Karpas-422 (cell line): ENCODE measurements around the gene COPS3. TPM values are rescaled to one million over a fixed set of nuclear protein-coding genes. Genes with fewer than 3 reads are reported as not detected.

Experiments used
- DNase-seq: peaks from one replicate; pipeline ENCODE4 v3.0.0-alpha.2; 2015
- H2AFZ ChIP-seq: fragments of 200-600 bp; sonication (generic); 2 replicates; pipeline ENCODE4 v1.6.1; 2014; ENCODE audit warnings: antibody characterized with exemption, low read length, mixed read lengths
- H3K27ac ChIP-seq: fragments of 200-600 bp; sonication (generic); 2 replicates; pipeline ENCODE4 v1.5.1; 2014; ENCODE audit warnings: mild to moderate bottlenecking, low read length, moderate library complexity
- H3K27me3 ChIP-seq: fragments of 200-600 bp; sonication (generic); 2 replicates; pipeline ENCODE4 v1.6.1; 2014; ENCODE audit warnings: low read length, mixed read lengths
- H3K36me3 ChIP-seq: fragments of 200-600 bp; sonication (generic); 2 replicates; pipeline ENCODE4 v1.6.1; 2014; ENCODE audit warnings: low read length, mixed read lengths; ENCODE audit not compliant: insufficient read depth
- H3K4me1 ChIP-seq: fragments of 200-600 bp; sonication (generic); 2 replicates; pipeline ENCODE4 v1.6.1; 2014; ENCODE audit warnings: mild to moderate bottlenecking, low read length, mixed read lengths
- H3K4me2 ChIP-seq: fragments of 200-600 bp; sonication (generic); 2 replicates; pipeline ENCODE4 v1.6.1; 2014; ENCODE audit warnings: low read length, low read depth, mild to moderate bottlenecking; ENCODE audit not compliant: poor library complexity, severe bottlenecking
- H3K4me3 ChIP-seq: fragments of 200-600 bp; sonication (generic); 2 replicates; pipeline ENCODE4 v1.5.1; 2014; ENCODE audit warnings: mild to moderate bottlenecking, antibody characterized with exemption, low read length, mixed read lengths
- H3K79me2 ChIP-seq: fragments of 200-600 bp; sonication (generic); 2 replicates; pipeline ENCODE4 v1.6.1; 2014; ENCODE audit warnings: mild to moderate bottlenecking, low read length, mixed read lengths
- H3K9ac ChIP-seq: fragments of 200-600 bp; sonication (generic); 2 replicates; pipeline ENCODE4 v1.6.0; 2014; ENCODE audit warnings: low read length
- H3K9me2 ChIP-seq: fragments of 200-600 bp; sonication (generic), shearing (Covaris generic); replicated peaks from 2 replicates; pipeline ENCODE4 v1.6.0; 2014; ENCODE audit warnings: mild to moderate bottlenecking, low read length, moderate library complexity; ENCODE audit not compliant: insufficient read depth
- H3K9me3 ChIP-seq: fragments of 300-700, 200-600 bp; sonication (generic); 2 replicates; pipeline ENCODE4 v1.6.1; 2014; ENCODE audit warnings: low read length, mixed read lengths
- H4K20me1 ChIP-seq: fragments of 200-600 bp; sonication (generic); 2 replicates; pipeline ENCODE4 v1.6.1; 2014; ENCODE audit warnings: mild to moderate bottlenecking, antibody characterized with exemption, low read length, low read depth; ENCODE audit not compliant: insufficient read depth
- total RNA-seq: library from RNA; depleted of rRNA; stranded (reverse); fragments of >200 nt; shearing (Covaris generic); gene quantifications from 2 replicates; pipeline ENCODE4 v1.2.3, GENCODE V29; 2014; ENCODE audit warnings: low replicate concordance; rRNA removed

COPS3 gene
- total RNA-seq, result 50.4 and 110 TPM in 2 replicates

DNA sequence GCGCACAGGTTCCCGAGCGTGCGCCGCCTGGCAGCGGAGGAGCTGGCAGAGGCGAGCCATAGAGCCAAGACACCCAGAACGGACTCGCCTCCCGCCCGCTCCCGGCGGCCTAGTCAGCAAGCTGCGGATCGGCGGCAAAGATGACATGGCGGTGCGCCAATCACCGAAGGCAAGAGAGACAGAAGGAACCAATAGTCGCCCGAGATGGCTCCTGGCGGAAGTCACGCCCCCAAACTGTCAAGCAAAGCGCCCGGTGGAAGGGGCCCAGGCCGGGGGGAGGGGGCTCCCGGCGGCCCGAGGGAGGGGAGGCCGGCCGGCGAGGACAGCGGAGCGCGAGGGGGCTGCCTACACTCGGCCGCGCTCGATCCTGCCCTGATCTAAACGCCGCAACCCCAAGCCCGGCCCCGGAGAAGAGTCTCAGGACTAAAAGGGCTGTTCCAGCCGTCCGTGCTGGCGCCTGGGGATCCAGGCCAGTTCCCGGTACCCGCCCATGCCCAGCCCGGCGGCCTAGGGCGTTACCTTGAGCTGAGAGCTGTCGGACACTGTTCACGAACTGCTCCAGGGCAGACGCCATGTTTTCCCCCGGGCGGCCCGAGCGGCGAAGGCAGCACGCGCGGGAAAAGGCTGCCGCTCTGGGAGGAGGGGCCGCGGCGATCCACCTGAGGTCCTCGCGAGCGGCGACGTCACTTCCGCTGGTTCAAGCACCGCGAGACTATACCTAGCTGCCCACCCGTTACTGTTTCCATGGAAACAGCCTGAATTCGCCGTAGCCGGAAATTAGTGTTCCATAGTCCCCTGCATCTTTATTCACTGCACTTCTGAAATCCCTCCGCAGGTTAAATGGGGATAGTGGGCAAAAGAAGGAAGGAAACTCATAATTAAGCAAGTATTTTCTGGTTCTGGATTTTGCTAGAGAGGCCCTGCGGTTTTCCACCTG, at the start of gene COPS3:
COPS3 (minus strand) TSS at position 634 of the 937 bp plus-strand sequence; CDS start at position 574, 60 bp downstream.
- H3K27ac ChIP-seq, result peak within 1 kb of the TSS; percentile 83
- no peaks in the 10 kb centered on the region for H3K27me3 ChIP-seq
- peak within 1 kb of the TSS; percentile 95 for H3K9ac ChIP-seq
- H3K4me2 ChIP-seq, result peak within 1 kb of the TSS; percentile 89
- H3K4me3 ChIP-seq, result peak within 1 kb of the TSS; percentile 88
- peaks cover 47% of the 10 kb centered on the region for H3K79me2 ChIP-seq
- H3K9me2 ChIP-seq, result no peaks in the 10 kb centered on the region
- 0 out of 2 replicates have a peak, but pooled peaks cover 5% of the 10 kb centered on the region for H3K36me3 ChIP-seq
- H4K20me1 ChIP-seq, result peaks cover 25% of the 10 kb centered on the region
- peaks cover 28% of the 10 kb centered on the region for H3K4me1 ChIP-seq
- peak; percentile 99 for DNase-seq
- no peaks in the 10 kb centered on the region for H3K9me3 ChIP-seq
- peak within 1 kb of the TSS; percentile 76 for H2AFZ ChIP-seq

DNA sequence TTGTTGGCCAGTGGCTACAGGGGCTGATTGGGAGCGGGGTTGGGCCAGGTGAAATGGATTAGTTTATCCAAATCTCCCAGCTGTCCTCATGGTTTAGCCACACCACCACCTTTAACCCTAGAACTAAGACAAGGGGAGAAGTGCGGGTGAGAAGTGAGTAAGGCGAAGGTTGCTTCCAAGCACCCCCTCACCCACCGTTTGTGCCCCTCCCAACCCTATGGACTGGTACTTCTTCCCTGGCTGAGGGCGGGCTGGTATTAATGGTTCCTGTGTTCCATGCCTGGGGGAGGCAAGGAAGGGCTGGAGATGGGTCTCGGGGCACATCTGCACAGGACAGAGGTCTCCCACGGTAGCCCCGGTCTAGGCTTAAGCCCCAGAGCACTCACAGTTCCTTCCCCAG, 47.2 kb upstream of the COPS3 start:
- H2AFZ ChIP-seq, result no peak overlapping the region
- no peaks in the 10 kb centered on the region for H3K79me2 ChIP-seq
- 0 out of 2 replicates have a peak, but pooled peaks cover 7% of the 10 kb centered on the region for H3K36me3 ChIP-seq
- no peak overlapping the region for H3K4me3 ChIP-seq
- H3K27ac ChIP-seq, result no peak overlapping the region
- no peak overlapping the region for H3K4me2 ChIP-seq
- DNase-seq, result no peak
- no peaks in the 10 kb centered on the region for H3K9me2 ChIP-seq
- H3K4me1 ChIP-seq, result no peaks in the 10 kb centered on the region
- H4K20me1 ChIP-seq, result no peaks in the 10 kb centered on the region
- no peaks in the 10 kb centered on the region for H3K9me3 ChIP-seq
- no peak overlapping the region for H3K9ac ChIP-seq
- no peaks in the 10 kb centered on the region for H3K27me3 ChIP-seq

DNA sequence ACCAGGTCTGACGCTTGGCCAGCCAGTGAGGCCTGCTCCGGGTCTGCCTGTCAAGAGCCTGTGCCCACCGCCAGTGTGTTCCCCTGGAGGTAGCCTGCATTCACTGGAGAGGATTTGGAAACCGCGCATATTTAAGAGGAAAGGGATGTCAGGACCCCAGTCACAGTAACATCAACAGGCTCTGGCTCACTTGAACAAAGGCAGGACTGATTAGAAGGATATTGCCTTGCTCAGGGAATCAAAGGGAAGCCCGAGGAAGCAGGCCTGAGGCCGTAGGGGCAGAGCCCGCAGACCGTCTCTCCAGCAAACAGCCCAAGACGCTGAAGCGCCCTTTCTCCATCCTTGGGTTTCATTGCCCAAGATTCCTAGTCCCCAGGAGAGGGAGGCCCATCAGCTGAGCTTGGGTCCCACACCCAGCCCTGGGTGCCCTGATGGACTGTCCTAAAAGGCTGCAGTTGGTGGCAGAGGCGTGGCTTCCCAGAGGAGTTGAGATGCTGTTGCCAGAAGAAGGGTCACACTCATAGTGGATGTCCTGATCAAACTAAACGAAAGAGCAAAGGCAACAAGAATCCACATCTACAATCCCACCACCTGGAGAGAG, 45.3 kb upstream of the COPS3 start:
- no peak overlapping the region for H3K27ac ChIP-seq
- DNase-seq, result no peak
- H3K4me3 ChIP-seq, result no peak overlapping the region
- no peaks in the 10 kb centered on the region for H3K27me3 ChIP-seq
- no peaks in the 10 kb centered on the region for H4K20me1 ChIP-seq
- H3K79me2 ChIP-seq, result no peaks in the 10 kb centered on the region
- 0 out of 2 replicates have a peak, but pooled peaks cover 8% of the 10 kb centered on the region for H3K36me3 ChIP-seq
- no peaks in the 10 kb centered on the region for H3K9me2 ChIP-seq
- no peaks in the 10 kb centered on the region for H3K9me3 ChIP-seq
- H2AFZ ChIP-seq, result no peak overlapping the region
- H3K4me2 ChIP-seq, result no peak overlapping the region
- no peaks in the 10 kb centered on the region for H3K4me1 ChIP-seq
- H3K9ac ChIP-seq, result no peak overlapping the region

DNA sequence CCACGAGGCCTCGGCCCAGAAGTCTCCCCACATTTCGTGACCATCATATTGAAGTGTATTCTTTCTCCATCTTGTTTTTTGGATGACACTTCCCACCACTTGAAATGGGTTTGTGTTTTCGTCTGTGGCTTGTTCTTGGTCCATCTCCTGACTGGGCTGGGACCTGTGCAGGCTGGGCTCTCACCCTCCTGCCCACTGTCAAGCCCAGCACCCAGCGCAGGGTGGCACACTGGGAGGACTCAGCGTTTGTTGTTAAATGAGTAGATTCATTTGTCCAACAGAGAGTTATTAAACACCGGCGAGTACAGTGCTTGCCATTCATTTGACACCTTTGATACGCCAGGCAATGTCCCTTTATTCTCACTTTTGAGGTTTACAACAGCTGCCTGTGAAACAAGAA, 44.8 kb upstream of the COPS3 start:
- H3K9ac ChIP-seq, result no peak overlapping the region
- H3K27ac ChIP-seq, result no peak overlapping the region
- no peak overlapping the region for H3K4me2 ChIP-seq
- H2AFZ ChIP-seq, result no peak overlapping the region
- H3K36me3 ChIP-seq, result 0 out of 2 replicates have a peak, but pooled peaks cover 8% of the 10 kb centered on the region
- H3K9me3 ChIP-seq, result no peaks in the 10 kb centered on the region
- no peaks in the 10 kb centered on the region for H4K20me1 ChIP-seq
- DNase-seq, result no peak
- no peaks in the 10 kb centered on the region for H3K27me3 ChIP-seq
- no peaks in the 10 kb centered on the region for H3K4me1 ChIP-seq
- H3K9me2 ChIP-seq, result no peaks in the 10 kb centered on the region
- no peaks in the 10 kb centered on the region for H3K79me2 ChIP-seq
- no peak overlapping the region for H3K4me3 ChIP-seq

DNA sequence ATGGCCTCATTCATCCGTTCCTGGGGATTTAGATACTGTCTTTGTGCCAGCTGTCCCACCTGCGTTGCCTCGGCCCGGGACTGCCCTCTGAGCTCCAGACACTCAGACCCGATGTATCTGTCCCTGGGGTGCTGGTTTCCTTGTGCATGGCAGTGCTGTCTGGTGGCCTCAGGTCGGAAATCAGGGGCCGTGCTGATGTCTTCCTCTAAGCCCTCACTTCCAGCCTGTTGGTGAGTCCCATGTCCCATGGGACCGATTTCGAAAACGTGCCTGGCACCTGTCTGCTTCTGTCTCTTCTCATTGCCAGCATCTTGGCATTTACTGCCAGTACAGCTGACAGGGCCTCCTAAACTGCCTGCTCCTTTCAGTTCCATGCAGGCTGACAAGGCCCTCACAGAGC, 44.2 kb upstream of the COPS3 start:
- no peak for DNase-seq
- no peak overlapping the region for H2AFZ ChIP-seq

DNA sequence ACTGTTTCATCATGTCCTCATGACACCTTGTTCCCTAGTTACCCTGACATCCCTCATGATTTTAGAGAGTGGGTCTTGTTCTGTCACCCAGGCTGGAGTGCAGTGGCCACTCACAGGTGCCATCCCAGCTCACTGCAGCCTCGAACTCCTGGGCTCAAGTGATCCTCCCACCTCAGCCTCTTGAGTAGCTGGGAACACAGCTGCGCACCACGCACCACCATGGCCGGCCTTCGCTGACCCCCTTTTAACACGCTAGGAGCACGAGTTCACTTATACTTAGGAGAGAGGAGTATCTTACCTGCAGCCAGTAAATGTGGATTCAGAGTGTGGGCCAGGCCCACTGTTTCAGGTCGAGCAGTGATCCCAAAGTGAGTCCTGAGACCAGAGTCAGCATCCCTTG, 43.6 kb upstream of the COPS3 start:
- DNase-seq, result no peak
- Histone ChIP-seq H3K9me3 (no peaks in the 10 kb centered on the region), H3K4me2 (no peak overlapping the region), H3K9ac (no peak overlapping the region), H2AFZ (no peak overlapping the region), H3K27ac (no peak overlapping the region), H3K36me3 (0 out of 2 replicates have a peak, but pooled peaks cover 8% of the 10 kb centered on the region), H3K4me3 (no peak overlapping the region), H3K4me1 (no peaks in the 10 kb centered on the region), H4K20me1 (no peaks in the 10 kb centered on the region), H3K27me3 (no peaks in the 10 kb centered on the region), H3K79me2 (no peaks in the 10 kb centered on the region), H3K9me2 (no peaks in the 10 kb centered on the region)

More for the DNA sequence above, 44.2 kb upstream of the COPS3 start:
- Histone ChIP-seq H3K9ac (no peak overlapping the region), H3K4me3 (no peak overlapping the region), H4K20me1 (no peaks in the 10 kb centered on the region), H3K27me3 (no peaks in the 10 kb centered on the region), H3K9me3 (no peaks in the 10 kb centered on the region), H3K79me2 (no peaks in the 10 kb centered on the region), H3K36me3 (0 out of 2 replicates have a peak, but pooled peaks cover 8% of the 10 kb centered on the region), H3K27ac (no peak overlapping the region), H3K9me2 (no peaks in the 10 kb centered on the region), H3K4me2 (no peak overlapping the region), H3K4me1 (no peaks in the 10 kb centered on the region)

DNA sequence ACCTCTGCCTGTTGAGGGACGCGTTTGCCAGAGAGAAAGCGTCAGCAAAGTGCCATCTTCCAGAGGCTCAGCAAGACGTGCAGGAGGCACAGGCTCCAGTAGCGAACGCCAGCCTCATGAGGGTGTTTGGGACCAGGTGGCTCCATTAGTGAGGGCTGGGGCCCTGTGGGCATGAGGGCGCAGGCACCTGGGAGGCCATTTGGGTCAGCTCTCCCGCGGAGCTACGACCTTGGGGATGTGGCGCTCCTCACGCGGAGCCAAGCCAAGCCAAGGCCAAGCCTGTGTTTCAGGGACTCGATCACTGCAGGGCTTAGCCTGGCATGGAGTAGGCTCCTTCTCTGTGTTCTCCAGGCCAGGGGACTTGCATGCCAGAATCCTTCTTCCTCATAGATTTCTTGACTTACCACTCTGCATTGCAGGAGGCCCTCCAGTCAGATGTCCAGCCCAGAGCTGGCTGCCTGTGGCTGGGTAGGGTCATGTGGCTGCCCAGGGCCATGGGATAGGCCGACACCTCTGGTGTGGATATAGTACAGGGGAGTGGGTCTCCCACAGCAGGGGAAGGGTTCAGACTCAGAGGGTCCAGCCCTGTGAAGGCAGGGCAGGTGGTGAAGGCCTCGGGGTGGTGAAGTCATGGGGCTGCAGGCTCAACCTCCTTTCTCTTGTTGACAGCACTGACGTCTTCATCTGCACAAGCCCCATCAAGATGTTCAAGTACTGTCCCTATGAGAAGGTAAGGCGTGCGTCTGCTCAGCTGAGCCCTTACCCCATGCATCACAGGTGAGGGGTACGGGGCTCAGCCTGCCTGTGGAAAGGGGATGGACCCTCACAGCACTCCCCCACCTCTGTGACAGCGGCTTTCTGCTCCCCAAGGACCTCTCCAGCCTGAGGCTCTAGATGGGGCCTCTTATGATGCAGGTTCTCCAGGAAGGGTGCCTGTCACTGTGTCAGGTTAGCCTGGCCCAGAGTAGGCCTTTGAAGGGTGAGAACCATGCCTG, 41.8 kb upstream of the COPS3 start:
- no peak overlapping the region for H3K4me3 ChIP-seq
- DNase-seq, result no peak
- H3K79me2 ChIP-seq, result no peaks in the 10 kb centered on the region
- no peak overlapping the region for H3K9ac ChIP-seq
- 0 out of 2 replicates have a peak, but pooled peaks cover 8% of the 10 kb centered on the region for H3K36me3 ChIP-seq
- H3K4me2 ChIP-seq, result no peak overlapping the region
- no peaks in the 10 kb centered on the region for H3K9me2 ChIP-seq
- no peaks in the 10 kb centered on the region for H4K20me1 ChIP-seq
- H3K27ac ChIP-seq, result no peak overlapping the region
- H2AFZ ChIP-seq, result no peak overlapping the region
- H3K27me3 ChIP-seq, result no peaks in the 10 kb centered on the region
- no peaks in the 10 kb centered on the region for H3K9me3 ChIP-seq
- H3K4me1 ChIP-seq, result no peaks in the 10 kb centered on the region
